Heart right ventricle (tissue), 16 donors: ENCODE results near the gene IL23R. TPM values are rescaled to one million over a fixed set of nuclear protein-coding genes. Genes with fewer than 3 reads are reported as not detected.

Experiments
- ATAC-seq, 8 donors: fragments of 200-7000 bp; cut with Tn5 transposase; one replicate each; pipeline ENCODE4 v1.9.1; 2020; ENCODE audit warnings: mild to moderate bottlenecking in 8 of 8, moderate library complexity in 8 of 8, moderate number of reproducible peaks in 1 of 8
- DNase-seq, 2 donors: peaks; one replicate each; pipeline ENCODE4 v3.0.0-alpha.2; 2020
- H3K27ac ChIP-seq, 10 donors: fragments of 200-600 bp; sonication (generic) in 2 of 10; one replicate each; pipeline versions ENCODE4 v1.5.0 to v1.8.0; 2020 to 2022; ENCODE audit warnings: mild to moderate bottlenecking in 3 of 10
- H3K27me3 ChIP-seq, 7 donors: fragments of 200-600 bp; one replicate each; pipeline ENCODE4 v1.8.0; 2021 to 2022; ENCODE audit warnings: mild to moderate bottlenecking in 2 of 7
- H3K36me3 ChIP-seq, 9 donors: fragments of 200-600 bp; sonication (generic) in 1 of 9; one replicate each; pipeline versions ENCODE4 v1.5.0 to v1.8.0; 2020 to 2022; ENCODE audit warnings: mild to moderate bottlenecking in 2 of 9
- H3K4me1 ChIP-seq, 9 donors: fragments of 200-600 bp; sonication (generic) in 1 of 9; one replicate each; pipeline versions ENCODE4 v1.5.0 to v1.8.0; 2020 to 2022; ENCODE audit warnings: mild to moderate bottlenecking in 4 of 9
- H3K4me3 ChIP-seq, 10 donors: fragments of 200-600 bp; sonication (generic) in 2 of 10; one replicate each; pipeline versions ENCODE4 v1.5.0 to v1.8.0; 2020 to 2022; ENCODE audit warnings: mild to moderate bottlenecking in 7 of 10, moderate library complexity in 2 of 10
- H3K9me3 ChIP-seq, 11 donors: fragments of 200-600 bp in 10 of 11; sonication (generic) in 2 of 11; one replicate each; pipeline versions ENCODE4 v1.5.0 to v1.8.0; 2013 to 2022; ENCODE audit warnings: mild to moderate bottlenecking in 2 of 11, control low read depth in 1 of 11, moderate library complexity in 1 of 11
- CTCF ChIP-seq, 9 donors: fragments of 200-600 bp; sonication (generic) in 2 of 9; IDR thresholded peaks; one replicate each; pipeline versions ENCODE4 v1.5.0 to v1.8.0; 2021 to 2022; ENCODE audit warnings: antibody characterized with exemption in 9 of 9, mild to moderate bottlenecking in 5 of 9, moderate library complexity in 1 of 9
- WGBS, 2 donors: extraction: QIAGEN DNeasy Blood & Tissue Kit; methylation state at CpG; one replicate each; pipeline ENCODE4 v1.1.7; 2013; ENCODE audit warnings: inconsistent platforms in 1 of 2; 5-methylcytosine and 5-hydroxymethylcytosine counted together
- intact Hi-C, 10 donors: fragments of 100-400 bp; cut with DNase I; formaldehyde crosslinking; loops; one replicate each; pipeline versions ENCODE4 v1.11.1 to v1.14.2; 2022
- polyA plus RNA-seq, 2 donors: library from polyadenylated mRNA; stranded (reverse); fragments of 200-250 nt; gene quantifications; one replicate each; pipeline ENCODE4 v1.2.3, GENCODE V29; 2013
- total RNA-seq, 10 donors: library from RNA; stranded (reverse); fragmentation: NEBNext Ultra II Directional in 3 of 10; extraction: Animal tissue kit (Norgen Biotek cat#: 25700) in 3 of 10; gene quantifications; one replicate each; pipeline versions ENCODE4 v1.2.1 to v1.2.4, GENCODE V29; 2021 to 2023
- donor health status: Arrhythmogenic right ventricular cardiomyopathy.
- donor health status: ischemic (EF 13 %, LVEDD 7.1; RV severe dilation, severe dysfunction).
- donor health status: healthy with polysubstance abuse.
- donor health status: DM: no; HTN: yes; CAD: no.
- donor health status: DM: no; HTN: no; CAD: no.
- donor health status: ischemic (EF 25% LVEDD 6.9; RV normal size, moderate dysfunction).
- donor health status: ischemic (EF 25% LVEDD 5.7; RV mildly dilated, moderate dysfunction).
- donor health status: healthy.
- donor health status: DM: yes; HTN: yes; CAD: no.
- donor health status: Ischemic cardiomyopathy.
- donor health status: ischemic (EF 35%, LVEDD 5.7; RV mildly dilated, moderate dysfunction).
- donor health status: nonischemic (EF 11% LVEDD 7.7; RV severe dilation, severe dysfunction).
- donor health status: DM: yes; HTN: yes; CAD: no.
- donor health status: PGD.
- donor health status: ischemic (EF 29% LVEDD 5.4; RV normal size, mild dysfunction).
- donor health status: nonischemic (EF 23%, LVEDD 6.1; RV moderate dilation, normal function).

Gene IL23R
- total and polyA plus RNA-seq, 12 donors = not detected

- no peak for TF ChIP-seq CTCF (IDR thresholded peaks at IDR 0.05)
- Histone ChIP-seq H3K4me3 (no peak overlapping the region), H3K27ac (no peak overlapping the region), H3K9me3 (no peaks in the 10 kb centered on the region), H3K4me1 (no peaks in the 10 kb centered on the region), H3K36me3 (no peaks in the 10 kb centered on the region), H3K27me3 (no peaks in the 10 kb centered on the region)
- intact Hi-C loops = no loop called here
- DNase-seq = no peak
- no peak for ATAC-seq
Observed at GRCh38 chr1:67242016-67242415, 75.8 kb downstream of the IL23R start.

GRCh38 chr1:67250051-67250653 lies 83.9 kb downstream of the IL23R start:
- Histone ChIP-seq H3K4me3 (no peak overlapping the region), H3K36me3 (no peaks in the 10 kb centered on the region), H3K27ac (no peak overlapping the region), H3K4me1 (no peaks in the 10 kb centered on the region), H3K9me3 (peaks cover 0 to 33% (median 2%) of the 10 kb centered on the region in 11 donors), H3K27me3 (peaks cover 0 to 7% (median 0%) of the 10 kb centered on the region in 7 donors)
- no peak for DNase-seq
- TF ChIP-seq CTCF (IDR thresholded peaks at IDR 0.05) = no peak
- ATAC-seq = no peak
- WGBS, 2 donors = 82 to 93% methylated on average over 2 of the region's 2 CpGs
- intact Hi-C loops = no loop called here

- no peak overlapping the region for H3K27ac ChIP-seq
- peaks cover 0 to 4% (median 0%) of the 10 kb centered on the region in 7 donors for H3K27me3 ChIP-seq
- 46 to 50% methylated on average over 2 of the region's 2 CpGs for WGBS, 2 donors
- intact Hi-C loops = no loop called here
- no peak for DNase-seq
- H3K9me3 ChIP-seq = peaks cover 0 to 2% (median 0%) of the 10 kb centered on the region in 11 donors
- TF ChIP-seq CTCF (IDR thresholded peaks at IDR 0.05) = no peak
- H3K36me3 ChIP-seq = no peaks in the 10 kb centered on the region
- H3K4me3 ChIP-seq = no peak overlapping the region
- H3K4me1 ChIP-seq = no peaks in the 10 kb centered on the region
- ATAC-seq = peak in 2 of 8 donors; percentile 9 to 66
Observed at GRCh38 chr1:67256291-67257172, 90.3 kb downstream of the IL23R start.

- intact Hi-C loops = no loop called here
- peaks cover 0 to 5% (median 0%) of the 10 kb centered on the region in 7 donors for H3K27me3 ChIP-seq
- H3K36me3 ChIP-seq = no peaks in the 10 kb centered on the region
- no peak for TF ChIP-seq CTCF (IDR thresholded peaks at IDR 0.05)
- DNase-seq = no peak
- H3K4me1 ChIP-seq = no peaks in the 10 kb centered on the region
- H3K27ac ChIP-seq = no peak overlapping the region
- H3K9me3 ChIP-seq = no peaks in the 10 kb centered on the region
- ATAC-seq = no peak
- no peak overlapping the region for H3K4me3 ChIP-seq
- 67 to 75% methylated on average over 5 of the region's 5 CpGs for WGBS, 2 donors
Observed at GRCh38 chr1:67257173-67257535, 90.9 kb downstream of the IL23R start.
